ENCODE measurements around the gene NR1H3.
"Not testable (repeated sequence)": the region's sequence is repeated elsewhere in the genome, so short reads cannot be mapped to it uniquely, and the experiment has no call there.

NR1H3 gene

GRCh38 chr11:47316501-47316900 lies 58.7 kb downstream of the NR1H3 start:
- H4K12ac ChIP-seq (ENCODE audit: low read depth, low read length), result not testable (repeated sequence)
- no CpG with 5 or more reads among the region's 8 CpGs for WGBS (ENCODE audit: extremely low coverage, insufficient coverage, insufficient read length)
- peaks cover 25 to 32% of the 10 kb centered on the region in 2 experiments for H3K36me3 ChIP-seq (ENCODE audit: control insufficient read depth in 1 of 2, insufficient read depth in 2 of 2, low read length in 2 of 2)

GRCh38 chr11:47317064-47317828 lies 59.5 kb downstream of the NR1H3 start:
- Histone ChIP-seq H3K4me3 (ENCODE audit: low read depth, low read length) (no peak overlapping the region), H3K4me1 (ENCODE audit: control insufficient read depth in 1 of 2, insufficient read depth in 2 of 2, low read length in 2 of 2) (no peaks in the 10 kb centered on the region), H3K14ac (ENCODE audit: low read length) (no peak overlapping the region), H4K8ac (ENCODE audit: low read depth, low read length) (no peak overlapping the region), H2AFZ (ENCODE audit: insufficient read depth, low read length, poor library complexity) (no peak overlapping the region), H2BK5ac (ENCODE audit: low read depth, low read length, poor library complexity) (no peak overlapping the region), H4K12ac (ENCODE audit: low read depth, low read length) (no peak overlapping the region), H3K18ac (ENCODE audit: low read length) (no peak overlapping the region), H3K79me1 (ENCODE audit: low read length) (no peaks in the 10 kb centered on the region), H3K4me2 (ENCODE audit: low read length) (no peak overlapping the region), H2BK12ac (ENCODE audit: low read length) (no peak overlapping the region), H3K23ac (ENCODE audit: low read length) (no peak overlapping the region), H3K9ac (ENCODE audit: low read length) (no peak overlapping the region), H3K79me2 (ENCODE audit: control insufficient read depth, insufficient read depth, low read length, poor library complexity) (no peaks in the 10 kb centered on the region), H3K9me3 (ENCODE audit: insufficient read depth, low read depth, low read length) (no peaks in the 10 kb centered on the region), H4K91ac (ENCODE audit: low read depth, low read length) (no peak overlapping the region), H2AK5ac (ENCODE audit: low read length) (no peak overlapping the region), H3K27me3 (ENCODE audit: insufficient read depth, low read length) (no peaks in the 10 kb centered on the region), H3K36me3 (ENCODE audit: control insufficient read depth in 1 of 2, insufficient read depth in 2 of 2, low read length in 2 of 2) (peaks cover 22 to 27% of the 10 kb centered on the region in 2 experiments), H3K4ac (ENCODE audit: low read depth, low read length) (no peak overlapping the region), H2BK120ac (ENCODE audit: insufficient read depth, low read length, poor library complexity) (no peak overlapping the region), H3K27ac (ENCODE audit: low read depth, low read length) (no peak overlapping the region)
- DNase-seq, result no peak
- no CpG with 5 or more reads among the region's 5 CpGs for WGBS (ENCODE audit: extremely low coverage, insufficient coverage, insufficient read length)

More at GRCh38 chr11:47316501-47316900, 58.7 kb downstream of the NR1H3 start:
- H3K27ac ChIP-seq (ENCODE audit: low read depth, low read length); H3K4me1 ChIP-seq (ENCODE audit: control insufficient read depth in 1 of 2, insufficient read depth in 2 of 2, low read length in 2 of 2); H3K9me3 ChIP-seq (ENCODE audit: insufficient read depth, low read depth, low read length); H3K18ac ChIP-seq (ENCODE audit: low read length); H2BK120ac ChIP-seq (ENCODE audit: insufficient read depth, low read length, poor library complexity); H3K27me3 ChIP-seq (ENCODE audit: insufficient read depth, low read length); H2BK12ac ChIP-seq (ENCODE audit: low read length); H3K4ac ChIP-seq (ENCODE audit: low read depth, low read length); H4K91ac ChIP-seq (ENCODE audit: low read depth, low read length); H3K14ac ChIP-seq (ENCODE audit: low read length); H3K79me2 ChIP-seq (ENCODE audit: control insufficient read depth, insufficient read depth, low read length, poor library complexity); H2BK5ac ChIP-seq (ENCODE audit: low read depth, low read length, poor library complexity); H2AFZ ChIP-seq (ENCODE audit: insufficient read depth, low read length, poor library complexity); H3K23ac ChIP-seq (ENCODE audit: low read length); DNase-seq; H3K9ac ChIP-seq (ENCODE audit: low read length); H2AK5ac ChIP-seq (ENCODE audit: low read length); H3K79me1 ChIP-seq (ENCODE audit: low read length); H4K8ac ChIP-seq (ENCODE audit: low read depth, low read length); H3K4me3 ChIP-seq (ENCODE audit: low read depth, low read length); H3K4me2 ChIP-seq (ENCODE audit: low read length): not testable (repeated sequence)

GRCh38 chr11:47318166-47318565 lies 60.4 kb downstream of the NR1H3 start:
- Histone ChIP-seq H3K23ac (ENCODE audit: low read length) (no peak overlapping the region), H3K79me1 (ENCODE audit: low read length) (no peaks in the 10 kb centered on the region)

More at GRCh38 chr11:47318166-47318565, 60.4 kb downstream of the NR1H3 start:
- Histone ChIP-seq H2BK120ac (ENCODE audit: insufficient read depth, low read length, poor library complexity) (no peak overlapping the region), H3K9ac (ENCODE audit: low read length) (no peak overlapping the region), H3K36me3 (ENCODE audit: control insufficient read depth in 1 of 2, insufficient read depth in 2 of 2, low read length in 2 of 2) (peaks cover 21 to 23% of the 10 kb centered on the region in 2 experiments), H3K4ac (ENCODE audit: low read depth, low read length) (no peak overlapping the region), H3K79me2 (ENCODE audit: control insufficient read depth, insufficient read depth, low read length, poor library complexity) (no peaks in the 10 kb centered on the region), H4K8ac (ENCODE audit: low read depth, low read length) (no peak overlapping the region), H2BK5ac (ENCODE audit: low read depth, low read length, poor library complexity) (no peak overlapping the region), H3K4me1 (ENCODE audit: control insufficient read depth in 1 of 2, insufficient read depth in 2 of 2, low read length in 2 of 2) (no peaks in the 10 kb centered on the region), H3K14ac (ENCODE audit: low read length) (no peak overlapping the region), H2BK12ac (ENCODE audit: low read length) (no peak overlapping the region), H3K27ac (ENCODE audit: low read depth, low read length) (no peak overlapping the region), H3K27me3 (ENCODE audit: insufficient read depth, low read length) (no peaks in the 10 kb centered on the region), H3K18ac (ENCODE audit: low read length) (no peak overlapping the region), H2AK5ac (ENCODE audit: low read length) (no peak overlapping the region), H4K91ac (ENCODE audit: low read depth, low read length) (no peak overlapping the region), H4K12ac (ENCODE audit: low read depth, low read length) (no peak overlapping the region), H3K4me2 (ENCODE audit: low read length) (no peak overlapping the region), H3K9me3 (ENCODE audit: insufficient read depth, low read depth, low read length) (no peaks in the 10 kb centered on the region), H2AFZ (ENCODE audit: insufficient read depth, low read length, poor library complexity) (no peak overlapping the region), H3K4me3 (ENCODE audit: low read depth, low read length) (no peak overlapping the region)
- no CpG with 5 or more reads among the region's 2 CpGs for WGBS (ENCODE audit: extremely low coverage, insufficient coverage, insufficient read length)
- no peak for DNase-seq

All from trophoblast cell (in vitro differentiated cells and primary cell).